Liver (tissue), 9 donors: ENCODE data around the gene BTN3A1. TPM values are rescaled to one million over a fixed set of nuclear protein-coding genes. Genes with fewer than 3 reads are reported as not detected.

Experiments used
- DNase-seq: peaks from one replicate; pipeline ENCODE4 v3.0.0-alpha.2; 2017; ENCODE audit warnings: low spot score
- H3K27ac ChIP-seq, 2 donors: one replicate each; pipeline ENCODE4 v1.7.0; 2013; ENCODE audit warnings: inconsistent platforms in 2 of 2, low read length in 2 of 2, control low read depth in 1 of 2, low read depth in 1 of 2, mild to moderate bottlenecking in 1 of 2
- H3K27me3 ChIP-seq, 4 donors: one replicate each; pipeline versions ENCODE4 v1.6.1 to v1.7.0; 2013; ENCODE audit warnings: low read length in 3 of 4, inconsistent platforms in 1 of 4, mild to moderate bottlenecking in 1 of 4, moderate library complexity in 1 of 4; ENCODE audit not compliant: control insufficient read depth in 4 of 4, insufficient read depth in 4 of 4
- H3K36me3 ChIP-seq, 4 donors: one replicate each; pipeline versions ENCODE4 v1.6.1 to v1.7.0; 2013; ENCODE audit warnings: low read length in 3 of 4, mild to moderate bottlenecking in 3 of 4, low read depth in 1 of 4, moderate library complexity in 1 of 4; ENCODE audit not compliant: control insufficient read depth in 4 of 4, insufficient read depth in 3 of 4
- H3K4me1 ChIP-seq, 4 donors: one replicate each; pipeline versions ENCODE4 v1.6.1 to v1.7.0; 2013; ENCODE audit warnings: low read length in 3 of 4, mild to moderate bottlenecking in 3 of 4, moderate library complexity in 1 of 4; ENCODE audit not compliant: control insufficient read depth in 4 of 4, insufficient read depth in 4 of 4
- H3K4me3 ChIP-seq, 3 donors: one replicate each; pipeline versions ENCODE4 v1.6.1 to v1.7.0; 2013; ENCODE audit warnings: low read length in 3 of 3, control low read depth in 1 of 3, low read depth in 1 of 3, mild to moderate bottlenecking in 1 of 3
- H3K9ac ChIP-seq, 2 donors: one replicate each; pipeline ENCODE4 v1.7.0; 2013; ENCODE audit warnings: low read length in 2 of 2, mild to moderate bottlenecking in 2 of 2, moderate library complexity in 2 of 2, control low read depth in 1 of 2, low read depth in 1 of 2
- H3K9me3 ChIP-seq, 4 donors: one replicate each; pipeline versions ENCODE4 v1.6.1 to v1.7.0; 2013; ENCODE audit warnings: low read length in 3 of 4; ENCODE audit not compliant: control insufficient read depth in 4 of 4
- FOXA1 ChIP-seq: IDR thresholded peaks from 2 replicates; pipeline ENCODE4 v1.6.1; 2016; ENCODE audit warnings: antibody characterized with exemption
- FOXA2 ChIP-seq: IDR thresholded peaks from 2 replicates; pipeline ENCODE4 v1.6.1; 2016; ENCODE audit warnings: antibody characterized with exemption
- GABPA ChIP-seq, 2 donors: IDR thresholded peaks in 1 of 2; conservative IDR thresholded peaks in 1 of 2; 2 replicates each; pipeline ENCODE4 v1.6.1; 2016; ENCODE audit warnings: antibody characterized with exemption in 2 of 2, mild to moderate bottlenecking in 1 of 2, moderate library complexity in 1 of 2
- HNF4A ChIP-seq, 2 donors: conservative IDR thresholded peaks; 2 replicates each; pipeline ENCODE4 v1.6.1; 2016; ENCODE audit warnings: antibody characterized with exemption in 2 of 2, mild to moderate bottlenecking in 2 of 2
- JUND ChIP-seq, 2 donors: IDR thresholded peaks; 2 replicates each; pipeline ENCODE4 v1.6.1; 2016; ENCODE audit warnings: antibody characterized with exemption in 2 of 2
- RAD21 ChIP-seq, 2 donors: IDR thresholded peaks; 2 replicates each; pipeline ENCODE4 v1.6.1; 2016; ENCODE audit warnings: antibody characterized with exemption in 2 of 2, mild to moderate bottlenecking in 2 of 2
- RXRA ChIP-seq, 2 donors: IDR thresholded peaks; 2 replicates each; pipeline ENCODE4 v1.6.1; 2017 to 2018; ENCODE audit warnings: antibody characterized with exemption in 2 of 2, mild to moderate bottlenecking in 1 of 2
- SP1 ChIP-seq: IDR thresholded peaks from 2 replicates; pipeline ENCODE4 v1.6.1; 2018; ENCODE audit warnings: antibody characterized with exemption, mild to moderate bottlenecking
- TAF1 ChIP-seq: conservative IDR thresholded peaks from 2 replicates; pipeline ENCODE4 v1.6.1; 2016; ENCODE audit warnings: antibody characterized with exemption, mild to moderate bottlenecking
- YY1 ChIP-seq: IDR thresholded peaks from 2 replicates; pipeline ENCODE4 v1.6.1; 2016; ENCODE audit warnings: antibody characterized with exemption, mild to moderate bottlenecking
- WGBS: extraction: QIAGEN DNeasy Blood & Tissue Kit; methylation state at CpG from one replicate; pipeline ENCODE4 v1.1.7; 2013; 5-methylcytosine and 5-hydroxymethylcytosine counted together
- polyA plus RNA-seq, 2 donors: library from polyadenylated mRNA; stranded (reverse) in 1 of 2; unstranded in 1 of 2; fragments of 200-250 nt in 1 of 2; fragments of >200 nt in 1 of 2; fragmentation: Nextera tagmentation in 1 of 2; extraction: Ambion mirVana in 1 of 2; gene quantifications; one replicate each; pipeline versions ENCODE4 v1.2.1 to v1.2.3, GENCODE V29; 2013 to 2015
- total RNA-seq, 2 donors: library from RNA; depleted of rRNA; stranded (reverse); fragments of >200 nt; gene quantifications; one replicate each; pipeline ENCODE4 v1.2.3, GENCODE V29; 2014
- TF ChIP-seq, protein P1 (sequence below): IDR thresholded peaks from 2 replicates; pipeline ENCODE4 v1.6.1; 2016; ENCODE audit warnings: antibody characterized with exemption, mild to moderate bottlenecking
- TF ChIP-seq, protein P2 (sequence below): IDR thresholded peaks from 2 replicates; pipeline ENCODE4 v1.6.1; 2016; ENCODE audit warnings: antibody characterized with exemption
- TF ChIP-seq, protein P3 (sequence below): IDR thresholded peaks from 2 replicates; pipeline ENCODE4 v1.6.1; 2016; ENCODE audit warnings: antibody characterized with exemption
- donor health status: healthy.
- donor health status: healthy.
- donor health status: healthy.
- donor health status: healthy.
- donor health status: healthy.

Gene BTN3A1
- total and polyA plus RNA-seq, 4 donors = 2.3 to 17.1 (median 6.3) TPM

DNA sequence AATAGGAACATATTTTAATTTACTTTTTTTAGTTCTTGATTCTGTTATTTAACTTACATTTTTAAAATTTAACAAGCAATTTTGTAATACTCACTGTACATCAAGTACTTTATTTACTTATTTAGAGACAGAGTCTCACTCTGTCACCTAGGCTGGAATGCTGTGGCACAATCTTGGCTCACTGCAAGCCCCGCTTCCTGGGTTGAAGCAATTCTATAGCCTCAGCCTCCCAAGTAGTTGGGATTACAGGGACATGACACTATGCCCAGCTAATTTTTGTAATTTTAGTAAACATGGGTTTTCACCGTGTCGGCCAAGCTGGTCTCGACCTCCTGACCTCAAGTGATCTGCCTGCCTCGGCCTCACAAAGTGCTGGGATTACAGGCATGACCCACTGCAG, 45.2 kb downstream of the BTN3A1 start:
- DNase-seq = no peak
- TF ChIP-seq FOXA1 (no peak), YY1 (no peak), FOXA2 (no peak), RAD21 (IDR thresholded peaks at IDR 0.05) (no peak), GABPA (IDR thresholded peaks at IDR 0.05 in 1 of 2, conservative IDR thresholded peaks at IDR 0.05 in 1 of 2) (no peak), SP1 (no peak)
- TF ChIP-seq, protein P1, sequence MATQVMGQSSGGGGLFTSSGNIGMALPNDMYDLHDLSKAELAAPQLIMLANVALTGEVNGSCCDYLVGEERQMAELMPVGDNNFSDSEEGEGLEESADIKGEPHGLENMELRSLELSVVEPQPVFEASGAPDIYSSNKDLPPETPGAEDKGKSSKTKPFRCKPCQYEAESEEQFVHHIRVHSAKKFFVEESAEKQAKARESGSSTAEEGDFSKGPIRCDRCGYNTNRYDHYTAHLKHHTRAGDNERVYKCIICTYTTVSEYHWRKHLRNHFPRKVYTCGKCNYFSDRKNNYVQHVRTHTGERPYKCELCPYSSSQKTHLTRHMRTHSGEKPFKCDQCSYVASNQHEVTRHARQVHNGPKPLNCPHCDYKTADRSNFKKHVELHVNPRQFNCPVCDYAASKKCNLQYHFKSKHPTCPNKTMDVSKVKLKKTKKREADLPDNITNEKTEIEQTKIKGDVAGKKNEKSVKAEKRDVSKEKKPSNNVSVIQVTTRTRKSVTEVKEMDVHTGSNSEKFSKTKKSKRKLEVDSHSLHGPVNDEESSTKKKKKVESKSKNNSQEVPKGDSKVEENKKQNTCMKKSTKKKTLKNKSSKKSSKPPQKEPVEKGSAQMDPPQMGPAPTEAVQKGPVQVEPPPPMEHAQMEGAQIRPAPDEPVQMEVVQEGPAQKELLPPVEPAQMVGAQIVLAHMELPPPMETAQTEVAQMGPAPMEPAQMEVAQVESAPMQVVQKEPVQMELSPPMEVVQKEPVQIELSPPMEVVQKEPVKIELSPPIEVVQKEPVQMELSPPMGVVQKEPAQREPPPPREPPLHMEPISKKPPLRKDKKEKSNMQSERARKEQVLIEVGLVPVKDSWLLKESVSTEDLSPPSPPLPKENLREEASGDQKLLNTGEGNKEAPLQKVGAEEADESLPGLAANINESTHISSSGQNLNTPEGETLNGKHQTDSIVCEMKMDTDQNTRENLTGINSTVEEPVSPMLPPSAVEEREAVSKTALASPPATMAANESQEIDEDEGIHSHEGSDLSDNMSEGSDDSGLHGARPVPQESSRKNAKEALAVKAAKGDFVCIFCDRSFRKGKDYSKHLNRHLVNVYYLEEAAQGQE = no peak
- Histone ChIP-seq H3K27me3 (no peaks in the 10 kb centered on the region), H3K9ac (no peak overlapping the region), H3K27ac (no peak overlapping the region), H3K4me3 (no peak overlapping the region), H3K9me3 (no peaks in the 10 kb centered on the region), H3K4me1 (no peaks in the 10 kb centered on the region), H3K36me3 (peaks cover 0 to 24% (median 8%) of the 10 kb centered on the region in 4 donors)
- 59% methylated on average over 5 of the region's 5 CpGs for WGBS

DNA sequence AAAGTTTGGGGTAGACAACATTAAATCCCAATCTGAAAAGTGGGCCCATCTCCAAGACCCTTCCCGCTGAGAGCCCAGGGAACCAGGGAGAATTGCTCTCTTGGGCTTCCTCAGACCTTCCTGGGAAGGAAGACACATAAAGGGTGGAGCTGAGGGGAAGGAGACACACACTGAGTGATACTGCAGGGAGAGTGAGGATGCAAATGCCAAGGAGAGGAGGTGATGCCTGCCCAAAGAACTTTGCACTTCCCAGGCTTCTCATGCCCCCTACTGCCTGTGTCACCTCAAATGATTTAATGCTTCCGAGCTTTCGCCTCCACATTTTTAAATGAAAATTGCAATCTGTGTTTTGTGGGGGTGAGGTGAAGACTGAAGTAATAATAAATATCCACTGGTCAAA, 48.2 kb downstream of the BTN3A1 start:
- H3K36me3 ChIP-seq = peaks cover 0 to 15% (median 3%) of the 10 kb centered on the region in 4 donors
- no peak for DNase-seq
- WGBS = 94% methylated on average over 3 of the region's 3 CpGs
- H3K9ac ChIP-seq = no peak overlapping the region
- no peaks in the 10 kb centered on the region for H3K27me3 ChIP-seq
- no peak for TF ChIP-seq JUND (IDR thresholded peaks at IDR 0.05)
- TF ChIP-seq RAD21 (IDR thresholded peaks at IDR 0.05) = no peak
- TF ChIP-seq RXRA (IDR thresholded peaks at IDR 0.05) = no peak
- no peak for TF ChIP-seq TAF1
- TF ChIP-seq, protein P2, sequence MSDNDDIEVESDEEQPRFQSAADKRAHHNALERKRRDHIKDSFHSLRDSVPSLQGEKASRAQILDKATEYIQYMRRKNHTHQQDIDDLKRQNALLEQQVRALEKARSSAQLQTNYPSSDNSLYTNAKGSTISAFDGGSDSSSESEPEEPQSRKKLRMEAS = no peak
- TF ChIP-seq, protein P3, sequence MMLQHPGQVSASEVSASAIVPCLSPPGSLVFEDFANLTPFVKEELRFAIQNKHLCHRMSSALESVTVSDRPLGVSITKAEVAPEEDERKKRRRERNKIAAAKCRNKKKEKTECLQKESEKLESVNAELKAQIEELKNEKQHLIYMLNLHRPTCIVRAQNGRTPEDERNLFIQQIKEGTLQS = no peak
- TF ChIP-seq, protein P1 = no peak
- no peak for TF ChIP-seq HNF4A (conservative IDR thresholded peaks at IDR 0.05)
- H3K27ac ChIP-seq = no peak overlapping the region
- no peaks in the 10 kb centered on the region for H3K4me1 ChIP-seq
- no peak overlapping the region for H3K4me3 ChIP-seq
- no peaks in the 10 kb centered on the region for H3K9me3 ChIP-seq
